Activated T-helper 1 cell treated with anti-CD3 and anti-CD28 coated beads, Interleukin-12 subunit alpha, Interleukin-12 subunit beta, Interleukin-2, Interleukin-4 antibody, amounts not matched to agents 30 ng/mL and 10 ng/mL and 1 ng/mL, durations not matched to agents 14 hours and 24 hours and 36 hours (primary cell): ENCODE measurements around the gene NDUFB11. TPM values are rescaled to one million over a fixed set of nuclear protein-coding genes. Genes with fewer than 3 reads are reported as not detected.
A peak's percentile ranks its signal among the peaks of the same experiment; 100 is the strongest.

Experiments used
- DNase-seq: peaks from one replicate; pipeline ENCODE4 v3.0.0; 2021; ENCODE audit warnings: low spot score
- H3K27ac Mint-ChIP-seq: one replicate; pipeline ENCODE4 v1.8.0; 2021; ENCODE audit warnings: mild to moderate bottlenecking, mixed read lengths
- H3K27me3 Mint-ChIP-seq: one replicate; pipeline ENCODE4 v1.8.0; 2022; ENCODE audit warnings: mild to moderate bottlenecking, moderate library complexity, mixed read lengths; ENCODE audit not compliant: insufficient read depth
- H3K36me3 Mint-ChIP-seq: one replicate; pipeline ENCODE4 v1.8.0; 2021; ENCODE audit warnings: low read depth, mixed read lengths
- H3K4me1 Mint-ChIP-seq: one replicate; pipeline ENCODE4 v1.8.0; 2021; ENCODE audit warnings: low read depth, mixed read lengths
- H3K4me3 Mint-ChIP-seq: one replicate; pipeline ENCODE4 v1.8.0; 2021; ENCODE audit warnings: mild to moderate bottlenecking, moderate library complexity, mixed read lengths
- H3K9me3 Mint-ChIP-seq: one replicate; pipeline ENCODE4 v1.8.0; 2021; ENCODE audit warnings: mixed read lengths
- intact Hi-C: fragments of 100-400 bp; cut with micrococcal nuclease; formaldehyde crosslinking; loops from one replicate; pipeline ENCODE4 v1.15.1; 2024
- total RNA-seq: library from RNA; stranded (reverse); gene quantifications from 2 replicates; pipeline ENCODE4 v1.2.3, GENCODE V29; 2022

NDUFB11 gene
- total RNA-seq = 84.5 and 88.7 TPM in 2 replicates

GRCh38 chrX:47144626-47145394, at the start of gene NDUFB11, which contains the start of gene RBM10:
Gene NDUFB11 (minus strand): TSS chrX:47144702. CDS start chrX:47144679, 23 bp downstream.
Gene RBM10 (plus strand): TSS chrX:47145221. CDS start chrX:47147482, 2,261 bp downstream.
- Mint-ChIP-seq H3K4me3 (peak within 1 kb of the TSS; percentile 100), H3K4me1 (peaks cover 18% of the 10 kb centered on the region), H3K27ac (peak within 1 kb of the TSS; percentile 100), H3K9me3 (peaks cover 3% of the 10 kb centered on the region), H3K27me3 (peaks cover 2% of the 10 kb centered on the region), H3K36me3 (peaks cover 38% of the 10 kb centered on the region)
- intact Hi-C loops = loop anchor here (1.0 to 2.0 kb wide), 7 partner anchors 16 to 514 kb away; partner anchors contain the start of gene UXT
- peak; percentile 89 for DNase-seq

- H3K27ac Mint-ChIP-seq = peak within 1 kb of the TSS; percentile 98
- no peaks in the 10 kb centered on the region for H3K27me3 Mint-ChIP-seq
- H3K36me3 Mint-ChIP-seq = peaks cover 26% of the 10 kb centered on the region
- peak within 1 kb of the TSS; percentile 96 for H3K4me3 Mint-ChIP-seq
- DNase-seq = peak; percentile 87
- intact Hi-C loops = loop anchor here (1.0 to 10.0 kb wide), 14 partner anchors 25 to 831 kb away; partner anchors contain the start of genes ARAF, CDK16, ELK1 and RP2
- H3K4me1 Mint-ChIP-seq = peaks cover 59% of the 10 kb centered on the region
- H3K9me3 Mint-ChIP-seq = no peaks in the 10 kb centered on the region
Measured at GRCh38 chrX:47193475-47194193, 49.1 kb upstream of the NDUFB11 start, which contains the start of gene UBA1. Gene UBA1 (plus strand): TSS chrX:47193829. CDS start chrX:47198803, 4,974 bp downstream.

- intact Hi-C loops = loop anchor here (2.0 to 10.0 kb wide), 5 partner anchors 65 to 833 kb away; partner anchors contain the start of genes RP2, UXT and ZNF81
- Mint-ChIP-seq H3K27ac (no peak overlapping the region), H3K4me3 (peak overlapping the region; percentile 96), H3K27me3 (no peaks in the 10 kb centered on the region), H3K9me3 (no peaks in the 10 kb centered on the region), H3K4me1 (peaks cover 53% of the 10 kb centered on the region), H3K36me3 (peaks cover 23% of the 10 kb centered on the region)
- DNase-seq = no peak
Measured at GRCh38 chrX:47191806-47192401, 47.4 kb upstream of the NDUFB11 start.

GRCh38 chrX:47191331-47191730, 46.8 kb upstream of the NDUFB11 start:
- Mint-ChIP-seq H3K9me3 (no peaks in the 10 kb centered on the region), H3K4me3 (peak overlapping the region; percentile 96), H3K27ac (peak overlapping the region; percentile 94), H3K36me3 (peaks cover 22% of the 10 kb centered on the region), H3K27me3 (no peaks in the 10 kb centered on the region), H3K4me1 (peaks cover 48% of the 10 kb centered on the region)
- peak; percentile 9 for DNase-seq
- intact Hi-C loops = loop anchor here (5.0 to 10.0 kb wide), 4 partner anchors 64 to 833 kb away; partner anchors contain the start of genes RP2 and ZNF81

GRCh38 chrX:47190445-47191269, 46.2 kb upstream of the NDUFB11 start:
- Mint-ChIP-seq H3K36me3 (peaks cover 18% of the 10 kb centered on the region), H3K27me3 (no peaks in the 10 kb centered on the region), H3K4me3 (peak overlapping the region; percentile 96), H3K27ac (peak overlapping the region; percentile 94), H3K4me1 (peaks cover 41% of the 10 kb centered on the region), H3K9me3 (no peaks in the 10 kb centered on the region)
- DNase-seq = peak; percentile 73
- intact Hi-C loops = loop anchor here (1.0 to 10.0 kb wide), 5 partner anchors 45 to 834 kb away; partner anchors contain the start of genes RBM10, RP2 and ZNF81

GRCh38 chrX:47189906-47190305, 45.4 kb upstream of the NDUFB11 start:
- Mint-ChIP-seq H3K4me1 (peaks cover 33% of the 10 kb centered on the region), H3K27me3 (no peaks in the 10 kb centered on the region), H3K27ac (no peak overlapping the region), H3K36me3 (peaks cover 15% of the 10 kb centered on the region), H3K4me3 (no peak overlapping the region), H3K9me3 (no peaks in the 10 kb centered on the region)
- intact Hi-C loops = loop anchor here (1.0 to 10.0 kb wide), 5 partner anchors 45 to 835 kb away; partner anchors contain the start of genes RBM10, RP2 and ZNF81
- no peak for DNase-seq

- Mint-ChIP-seq H3K9me3 (no peaks in the 10 kb centered on the region), H3K36me3 (peaks cover 13% of the 10 kb centered on the region), H3K4me3 (no peak overlapping the region), H3K27ac (no peak overlapping the region), H3K27me3 (no peaks in the 10 kb centered on the region), H3K4me1 (peaks cover 17% of the 10 kb centered on the region)
- no peak for DNase-seq
- intact Hi-C loops = no loop called here
Measured at GRCh38 chrX:47187106-47187677, 42.7 kb upstream of the NDUFB11 start.

- intact Hi-C loops = no loop called here
- Mint-ChIP-seq H3K27ac (no peak overlapping the region), H3K27me3 (no peaks in the 10 kb centered on the region), H3K4me3 (no peak overlapping the region), H3K4me1 (peaks cover 17% of the 10 kb centered on the region), H3K9me3 (no peaks in the 10 kb centered on the region), H3K36me3 (peaks cover 15% of the 10 kb centered on the region)
- no peak for DNase-seq
Measured at GRCh38 chrX:47186096-47186740, 41.7 kb upstream of the NDUFB11 start.

- Mint-ChIP-seq H3K36me3 (peaks cover 15% of the 10 kb centered on the region), H3K4me3 (no peak overlapping the region), H3K9me3 (no peaks in the 10 kb centered on the region), H3K4me1 (peaks cover 10% of the 10 kb centered on the region), H3K27me3 (no peaks in the 10 kb centered on the region), H3K27ac (no peak overlapping the region)
- intact Hi-C loops = no loop called here
- no peak for DNase-seq
Measured at GRCh38 chrX:47185241-47185640, 40.7 kb upstream of the NDUFB11 start.

GRCh38 chrX:47184486-47184885, 40.0 kb upstream of the NDUFB11 start:
- no peak for DNase-seq
- intact Hi-C loops = no loop called here
- Mint-ChIP-seq H3K4me3 (no peak overlapping the region), H3K36me3 (peaks cover 16% of the 10 kb centered on the region), H3K4me1 (peaks cover 10% of the 10 kb centered on the region), H3K27ac (no peak overlapping the region), H3K27me3 (no peaks in the 10 kb centered on the region), H3K9me3 (no peaks in the 10 kb centered on the region)

- H3K4me1 Mint-ChIP-seq = no peaks in the 10 kb centered on the region
- intact Hi-C loops = no loop called here
- H3K9me3 Mint-ChIP-seq = no peaks in the 10 kb centered on the region
- H3K27me3 Mint-ChIP-seq = no peaks in the 10 kb centered on the region
- peaks cover 25% of the 10 kb centered on the region for H3K36me3 Mint-ChIP-seq
- H3K27ac Mint-ChIP-seq = no peak overlapping the region
- H3K4me3 Mint-ChIP-seq = no peak overlapping the region
- DNase-seq = no peak
Measured at GRCh38 chrX:47182106-47182700, 37.7 kb upstream of the NDUFB11 start.
